RWPE1 (cell line): ENCODE results near the gene KLHL8.

Source experiments
- CTCF ChIA-PET: fragments of 350-600 bp; sonication (Branson Sonifier 250); formaldehyde crosslinking; extraction: SDS; loops from one replicate; lab custom pipeline; 2021; lab: Yijun Ruan, JAX
- POLR2A ChIA-PET: fragments of 400-600 bp; formaldehyde crosslinking; extraction: SDS; loops from one replicate; lab custom pipeline; 2020; ENCODE audit warnings: antibody characterized with exemption; ENCODE audit not compliant: low non-redundant PET; lab: Yijun Ruan, JAX
- DNase-seq: peaks from one replicate; pipeline ENCODE4 v3.0.0; 2012; ENCODE audit warnings: low spot score
- H3K27ac ChIP-seq: fragments of 450-650 bp; 2 replicates; pipeline ENCODE4 v1.5.1; 2017
- TF ChIP-seq, protein P1 (sequence below): fragments of 450-650 bp; conservative IDR thresholded peaks from 2 replicates; pipeline ENCODE4 v1.5.1; 2017; ENCODE audit warnings: low read depth, mild to moderate bottlenecking

The KLHL8 gene

DNA sequence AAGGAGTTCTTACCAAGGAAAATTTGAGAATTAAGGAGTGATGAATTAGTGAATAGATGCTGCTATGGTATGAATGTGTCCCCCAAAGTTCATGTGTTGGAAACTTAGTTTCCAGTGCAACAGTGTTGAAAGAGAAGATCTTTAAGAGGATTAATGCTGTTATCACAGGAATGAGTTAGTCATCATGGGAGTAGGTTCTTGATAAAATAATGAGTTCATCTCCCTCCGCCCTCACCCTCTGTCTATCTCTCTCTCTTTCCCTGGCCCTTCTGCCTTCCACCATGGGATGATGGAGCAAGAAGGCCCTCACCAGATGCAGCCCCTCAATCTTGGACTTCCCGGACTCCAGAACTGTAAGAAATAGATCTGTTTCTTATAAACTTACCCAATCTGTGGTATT lies 38.3 kb upstream of the KLHL8 start:
- TF ChIP-seq, protein P1, sequence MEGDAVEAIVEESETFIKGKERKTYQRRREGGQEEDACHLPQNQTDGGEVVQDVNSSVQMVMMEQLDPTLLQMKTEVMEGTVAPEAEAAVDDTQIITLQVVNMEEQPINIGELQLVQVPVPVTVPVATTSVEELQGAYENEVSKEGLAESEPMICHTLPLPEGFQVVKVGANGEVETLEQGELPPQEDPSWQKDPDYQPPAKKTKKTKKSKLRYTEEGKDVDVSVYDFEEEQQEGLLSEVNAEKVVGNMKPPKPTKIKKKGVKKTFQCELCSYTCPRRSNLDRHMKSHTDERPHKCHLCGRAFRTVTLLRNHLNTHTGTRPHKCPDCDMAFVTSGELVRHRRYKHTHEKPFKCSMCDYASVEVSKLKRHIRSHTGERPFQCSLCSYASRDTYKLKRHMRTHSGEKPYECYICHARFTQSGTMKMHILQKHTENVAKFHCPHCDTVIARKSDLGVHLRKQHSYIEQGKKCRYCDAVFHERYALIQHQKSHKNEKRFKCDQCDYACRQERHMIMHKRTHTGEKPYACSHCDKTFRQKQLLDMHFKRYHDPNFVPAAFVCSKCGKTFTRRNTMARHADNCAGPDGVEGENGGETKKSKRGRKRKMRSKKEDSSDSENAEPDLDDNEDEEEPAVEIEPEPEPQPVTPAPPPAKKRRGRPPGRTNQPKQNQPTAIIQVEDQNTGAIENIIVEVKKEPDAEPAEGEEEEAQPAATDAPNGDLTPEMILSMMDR: no peak
- H3K27ac ChIP-seq: no peak overlapping the region
- CTCF ChIA-PET: no interaction called here
- POLR2A ChIA-PET: no interaction called here
- no peak for DNase-seq

DNA sequence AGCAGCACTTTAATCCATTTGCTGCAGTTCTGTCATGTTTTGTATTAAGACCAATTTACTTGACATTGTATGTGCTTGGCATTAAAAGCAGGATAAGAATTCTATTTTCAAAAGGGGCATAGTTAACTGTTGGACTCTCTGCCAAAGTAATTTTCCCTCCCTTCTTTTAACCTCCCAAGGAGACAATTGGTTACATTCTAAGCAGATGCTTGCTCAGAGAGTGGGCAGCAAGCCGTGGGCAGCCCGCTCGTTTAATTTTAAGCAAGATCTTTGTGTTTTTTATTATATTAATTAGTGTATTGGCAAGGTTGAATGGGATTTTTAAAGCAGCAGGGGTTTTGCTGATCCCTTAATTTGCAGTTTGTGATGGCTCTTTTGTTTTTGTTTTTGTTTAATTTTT lies 37.1 kb upstream of the KLHL8 start:
- ChIA-PET CTCF (no interaction called here), POLR2A (no interaction called here)
- TF ChIP-seq, protein P1: no peak
- no peak overlapping the region for H3K27ac ChIP-seq
- no peak for DNase-seq

DNA sequence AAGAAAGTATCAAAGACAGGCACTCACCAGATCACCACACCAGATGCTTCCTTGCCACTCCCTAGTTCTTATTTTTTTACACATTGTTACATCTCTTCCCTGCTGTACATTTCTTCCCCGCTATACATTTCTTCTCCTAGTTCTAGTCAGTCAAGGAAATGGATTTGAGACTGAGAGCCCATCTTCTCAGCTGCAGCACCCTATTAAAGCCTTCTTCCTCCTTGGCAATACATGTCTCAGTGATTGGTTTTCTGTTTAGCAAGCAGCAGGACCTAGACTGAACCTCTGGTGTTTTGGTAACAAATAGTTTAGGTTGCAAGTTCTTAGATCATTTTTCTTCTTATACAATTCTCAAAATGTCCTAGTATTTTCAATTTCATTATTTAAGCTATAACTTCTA lies 35.3 kb upstream of the KLHL8 start:
- CTCF ChIA-PET: interaction anchor here (0.6 kb wide), 1 partner anchor 826 kb away, joined by 3 read pairs; no protein-coding TSS in a partner anchor
- POLR2A ChIA-PET: no interaction called here
- TF ChIP-seq, protein P1: no peak
- H3K27ac ChIP-seq: no peak overlapping the region
- no peak for DNase-seq

DNA sequence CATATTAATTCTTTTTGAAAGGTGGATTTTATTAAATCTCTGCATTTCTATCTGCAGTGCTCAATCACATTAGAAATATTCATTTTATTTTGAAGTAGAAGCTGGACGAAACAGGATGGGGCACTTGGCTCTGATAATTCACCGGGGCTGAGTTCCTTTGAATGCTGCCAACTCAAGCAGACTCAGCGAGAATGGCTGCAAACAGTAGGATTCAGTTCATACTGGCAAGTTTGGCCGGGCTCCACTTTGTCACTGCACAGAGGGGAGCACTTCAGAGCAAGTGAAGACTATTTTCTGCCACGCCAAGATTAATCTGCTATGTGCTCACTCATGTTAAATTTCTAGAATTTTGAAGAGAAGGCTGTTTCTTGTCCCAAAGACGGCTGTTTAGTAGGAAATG lies 30.7 kb upstream of the KLHL8 start:
- ChIA-PET CTCF (no interaction called here), POLR2A (no interaction called here)

DNA sequence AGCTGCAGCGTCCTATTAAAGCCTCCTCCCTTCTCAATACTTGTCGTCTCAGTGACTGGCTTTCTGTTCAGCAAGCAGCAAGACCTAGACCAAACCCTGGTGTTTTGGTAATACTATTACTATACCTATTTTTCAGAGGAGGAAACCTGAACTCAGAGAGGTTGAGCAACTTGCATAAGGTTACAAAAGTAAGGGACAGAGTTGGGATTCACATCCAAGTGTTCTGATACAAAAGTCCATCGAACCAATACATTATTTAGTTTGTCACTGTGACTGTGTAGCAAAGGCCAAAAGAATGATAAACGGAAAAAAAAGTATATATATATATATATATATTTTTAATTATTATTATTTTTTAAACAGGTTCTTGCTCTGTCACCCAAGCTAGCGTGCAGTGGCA lies 29.9 kb upstream of the KLHL8 start:
- POLR2A ChIA-PET: no interaction called here
- no peak overlapping the region for H3K27ac ChIP-seq
- TF ChIP-seq, protein P1: no peak
- no peak for DNase-seq
- CTCF ChIA-PET: no interaction called here

More for the DNA sequence above, 30.7 kb upstream of the KLHL8 start:
- no peak overlapping the region for H3K27ac ChIP-seq
- DNase-seq: no peak
- TF ChIP-seq, protein P1: no peak

DNA sequence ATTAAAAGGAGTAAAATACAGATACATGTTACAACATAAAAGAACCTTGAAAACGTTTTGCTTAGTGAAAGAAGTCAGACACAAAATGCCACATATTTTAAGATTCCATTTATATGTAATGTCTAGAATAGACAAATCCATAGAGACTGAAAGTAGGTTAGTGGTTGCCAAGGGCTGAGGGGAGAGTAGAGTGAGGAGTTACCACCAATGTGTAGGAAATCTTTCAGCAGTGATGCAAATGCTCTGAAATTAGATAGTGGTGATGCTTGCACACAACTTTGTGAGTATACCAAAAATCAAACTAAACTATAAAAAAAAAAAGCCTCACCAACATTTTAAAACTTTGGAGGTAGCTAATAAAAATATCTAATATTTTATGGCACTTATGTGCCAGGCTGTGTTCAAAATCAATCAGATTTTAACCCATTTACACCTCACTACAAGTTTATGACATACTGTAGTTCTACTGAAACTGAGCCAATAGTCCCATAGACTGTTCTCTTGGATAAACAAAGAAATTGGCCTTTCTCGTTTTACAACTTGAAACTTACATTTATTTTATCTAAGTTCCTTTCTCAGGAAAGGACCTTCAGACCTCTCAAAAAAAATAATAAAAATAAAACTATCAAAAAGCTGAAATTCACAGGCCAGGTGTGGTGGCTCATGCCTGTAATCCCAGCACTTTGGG lies 29.1 kb upstream of the KLHL8 start:
- TF ChIP-seq, protein P1: no peak
- ChIA-PET POLR2A (no interaction called here), CTCF (no interaction called here)
- no peak overlapping the region for H3K27ac ChIP-seq
- DNase-seq: no peak
